ENCODE data around the gene GTPBP3. TPM values are rescaled to one million over a fixed set of nuclear protein-coding genes. Genes with fewer than 3 reads are reported as not detected.
A peak's percentile ranks its signal among the peaks of the same experiment; 100 is the strongest.

The GTPBP3 gene
- total RNA-seq, 1 experiment from 2014 or later = 73.0 TPM

DNA sequence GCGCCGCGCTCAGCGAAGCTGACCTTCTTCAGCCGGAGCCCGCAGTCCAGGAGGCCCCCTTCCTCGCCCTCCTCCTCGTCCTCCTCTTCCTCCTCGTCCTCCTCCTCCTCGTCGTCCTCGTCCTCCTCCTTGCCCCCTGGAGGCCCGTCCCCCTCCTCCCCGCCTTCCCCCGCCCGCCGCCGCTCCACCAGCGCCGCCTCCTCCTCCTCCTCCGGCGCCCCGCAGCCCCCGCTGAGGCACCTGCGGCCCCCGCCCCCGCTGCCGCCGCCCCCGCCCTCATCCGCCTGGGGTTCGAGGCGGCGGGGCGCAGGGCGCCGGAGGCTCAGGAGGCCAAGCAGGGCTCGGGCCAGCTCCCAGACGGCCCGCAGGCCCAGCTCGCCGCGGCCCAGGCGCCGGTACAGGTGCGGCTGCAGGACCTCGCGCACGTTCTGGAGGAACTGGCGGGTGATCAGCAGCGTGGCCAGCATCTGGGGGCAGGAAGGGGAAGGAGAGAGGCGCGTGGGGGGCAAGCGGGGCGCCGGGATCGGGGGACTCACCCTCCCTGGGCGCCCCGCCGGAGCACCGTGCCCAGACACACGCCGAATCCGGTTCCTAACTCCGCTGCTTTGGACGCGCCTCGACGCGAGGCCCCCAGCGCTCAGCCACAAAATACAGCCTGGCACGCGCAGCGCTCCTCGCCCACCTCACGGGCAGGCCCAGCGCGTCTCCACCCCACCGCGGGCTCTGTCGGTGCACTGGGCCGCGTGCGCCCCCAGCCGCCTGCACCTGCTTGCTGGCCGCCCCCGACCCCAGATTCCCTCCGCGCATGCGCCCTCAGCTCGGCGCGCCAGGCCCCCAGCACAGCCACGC is 8.6 kb upstream of the GTPBP3 start:
- H2AFZ ChIP-seq (ENCODE audit: low read depth, low read length, poor library complexity, severe bottlenecking) = no peak overlapping the region
- ChIA-PET POLR2A (interaction anchor here (0.6 to 2.8 kb wide), 5 partner anchors 10 to 71 kb away, joined by 3 to 9 read pairs (median 6); partner anchors contain the start of gene DDA1), CTCF (interaction anchor here (0.6 to 3.0 kb wide), 3 partner anchors 7 to 263 kb away, joined by 4 to 12 read pairs (median 4); no protein-coding TSS in a partner anchor), RAD21 (ENCODE audit: low non-redundant PET in 1 of 2, low total read pairs in 2 of 2, uncharacterized antibody in 2 of 2, unreplicated experiment in 2 of 2) (no interaction called here)
- peak overlapping the region; percentile 86 for H3K4me2 ChIP-seq (ENCODE audit: low read length)
- peak overlapping the region; percentile 50 to 65 for H3K4me3 ChIP-seq (replicated peaks in 1 of 2; ENCODE audit: low read depth in 1 of 2, low read length in 2 of 2)
- H3K9me3 ChIP-seq (ENCODE audit: control insufficient read depth in 1 of 2, insufficient read depth in 1 of 2, low read depth in 1 of 2, low read length in 2 of 2) = no peaks in the 10 kb centered on the region
- peaks cover 16 to 34% of the 10 kb centered on the region in 2 experiments for H3K4me1 ChIP-seq (ENCODE audit: control insufficient read depth in 1 of 2, insufficient read depth in 2 of 2, low read length in 2 of 2)
- no peaks in the 10 kb centered on the region for H3K9me2 ChIP-seq (ENCODE audit: insufficient read depth)
- H3K27ac ChIP-seq (ENCODE audit: low read depth, low read length) = peak overlapping the region; percentile 90
- H3K9ac ChIP-seq (ENCODE audit: low read length) = peak overlapping the region; percentile 67
- H3K79me2 ChIP-seq (ENCODE audit: insufficient read depth, low read length) = no peaks in the 10 kb centered on the region
- ATAC-seq (no peak), DNase-seq (ENCODE audit: low read depth, low spot score) (no peak)
- no TSS peak for BruUV-seq (replicated peaks)
- no peaks in the 10 kb centered on the region for H4K20me1 ChIP-seq (ENCODE audit: insufficient read depth)
- H3K27me3 ChIP-seq (ENCODE audit: insufficient read depth, low read length) = no peaks in the 10 kb centered on the region
- TF ChIP-seq, protein P1, sequence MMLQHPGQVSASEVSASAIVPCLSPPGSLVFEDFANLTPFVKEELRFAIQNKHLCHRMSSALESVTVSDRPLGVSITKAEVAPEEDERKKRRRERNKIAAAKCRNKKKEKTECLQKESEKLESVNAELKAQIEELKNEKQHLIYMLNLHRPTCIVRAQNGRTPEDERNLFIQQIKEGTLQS (IDR thresholded peaks at IDR 0.05) = no peak
- TF ChIP-seq EZH2 (IDR thresholded peaks at IDR 0.05) = no peak
- TF ChIP-seq, protein P2, sequence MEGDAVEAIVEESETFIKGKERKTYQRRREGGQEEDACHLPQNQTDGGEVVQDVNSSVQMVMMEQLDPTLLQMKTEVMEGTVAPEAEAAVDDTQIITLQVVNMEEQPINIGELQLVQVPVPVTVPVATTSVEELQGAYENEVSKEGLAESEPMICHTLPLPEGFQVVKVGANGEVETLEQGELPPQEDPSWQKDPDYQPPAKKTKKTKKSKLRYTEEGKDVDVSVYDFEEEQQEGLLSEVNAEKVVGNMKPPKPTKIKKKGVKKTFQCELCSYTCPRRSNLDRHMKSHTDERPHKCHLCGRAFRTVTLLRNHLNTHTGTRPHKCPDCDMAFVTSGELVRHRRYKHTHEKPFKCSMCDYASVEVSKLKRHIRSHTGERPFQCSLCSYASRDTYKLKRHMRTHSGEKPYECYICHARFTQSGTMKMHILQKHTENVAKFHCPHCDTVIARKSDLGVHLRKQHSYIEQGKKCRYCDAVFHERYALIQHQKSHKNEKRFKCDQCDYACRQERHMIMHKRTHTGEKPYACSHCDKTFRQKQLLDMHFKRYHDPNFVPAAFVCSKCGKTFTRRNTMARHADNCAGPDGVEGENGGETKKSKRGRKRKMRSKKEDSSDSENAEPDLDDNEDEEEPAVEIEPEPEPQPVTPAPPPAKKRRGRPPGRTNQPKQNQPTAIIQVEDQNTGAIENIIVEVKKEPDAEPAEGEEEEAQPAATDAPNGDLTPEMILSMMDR (IDR thresholded peaks at IDR 0.05 in 2 of 3, conservative IDR thresholded peaks at IDR 0.05 in 1 of 3; ENCODE audit: borderline replicate concordance in 1 of 3, insufficient read depth in 1 of 3, low read depth in 2 of 3, low read length in 2 of 3) = no peak
- no peak for TF ChIP-seq YY1 (IDR thresholded peaks at IDR 0.05; ENCODE audit: extremely low read depth, insufficient replicate concordance, low read depth, low read length)
- no peak for TF ChIP-seq SRF (IDR thresholded peaks at IDR 0.05; ENCODE audit: low read depth)
- no peak for TF ChIP-seq CBX3 (IDR thresholded peaks at IDR 0.05; ENCODE audit: low read depth)
- TF ChIP-seq SP1 (IDR thresholded peaks at IDR 0.05; ENCODE audit: low read depth) = no peak
- TF ChIP-seq POLR2A (IDR thresholded peaks at IDR 0.05; ENCODE audit: borderline replicate concordance, extremely low read depth, insufficient read depth, insufficient read length) = no peak
- no peaks in the 10 kb centered on the region for H3K36me3 ChIP-seq (ENCODE audit: control insufficient read depth in 1 of 2, insufficient read depth in 2 of 2, low read length in 2 of 2)
- intact Hi-C loops (cut with micrococcal nuclease) = no loop called here
